IPS-18a (cell line): ENCODE results near the gene PGA5.
"Not testable (repeated sequence)": the region's sequence is repeated elsewhere in the genome, so short reads cannot be mapped to it uniquely, and the experiment has no call there.

Experiments
- H3K27ac ChIP-seq: one replicate; pipeline ENCODE4 v1.5.1; 2013; ENCODE audit warnings: low read length
- H3K27me3 ChIP-seq: one replicate; pipeline ENCODE4 v1.6.1; 2013; ENCODE audit warnings: mild to moderate bottlenecking, low read length; ENCODE audit not compliant: control insufficient read depth, insufficient read depth
- H3K36me3 ChIP-seq: one replicate; pipeline ENCODE4 v1.6.1; 2013; ENCODE audit warnings: low read depth, low read length; ENCODE audit not compliant: control insufficient read depth
- H3K4me1 ChIP-seq: one replicate; pipeline ENCODE4 v1.6.1; 2013; ENCODE audit warnings: low read depth, low read length; ENCODE audit not compliant: control insufficient read depth
- H3K4me3 ChIP-seq: one replicate; pipeline ENCODE4 v1.5.1; 2013; ENCODE audit warnings: low read length
- H3K9ac ChIP-seq: one replicate; pipeline ENCODE4 v1.6.1; 2013; ENCODE audit warnings: mild to moderate bottlenecking, low read length, moderate library complexity
- H3K9me3 ChIP-seq: one replicate; pipeline ENCODE4 v1.6.1; 2013; ENCODE audit warnings: low read depth, low read length; ENCODE audit not compliant: control insufficient read depth

PGA5 gene

GRCh38 chr11:61231585-61231984 lies 9.4 kb upstream of the PGA5 start:
- H3K4me1 ChIP-seq, H3K9me3 ChIP-seq, H3K27me3 ChIP-seq, H3K9ac ChIP-seq, H3K36me3 ChIP-seq, H3K27ac ChIP-seq, H3K4me3 ChIP-seq: not testable (repeated sequence)

- H3K9me3 ChIP-seq, H3K9ac ChIP-seq, H3K27me3 ChIP-seq, H3K4me1 ChIP-seq, H3K36me3 ChIP-seq, H3K27ac ChIP-seq, H3K4me3 ChIP-seq: not testable (repeated sequence)
Observed at GRCh38 chr11:61232548-61233145, 8.3 kb upstream of the PGA5 start.

- H3K36me3 ChIP-seq, H3K27ac ChIP-seq, H3K27me3 ChIP-seq: not testable (repeated sequence)
Observed at GRCh38 chr11:61237130-61237529, 3.8 kb upstream of the PGA5 start.

GRCh38 chr11:61240288-61240687 lies 687 bp upstream of the PGA5 start:
- H3K36me3 ChIP-seq, H3K9me3 ChIP-seq, H3K4me3 ChIP-seq, H3K4me1 ChIP-seq, H3K9ac ChIP-seq, H3K27ac ChIP-seq, H3K27me3 ChIP-seq: not testable (repeated sequence)

More at GRCh38 chr11:61237130-61237529, 3.8 kb upstream of the PGA5 start:
- not testable (repeated sequence) for H3K4me1 ChIP-seq, H3K4me3 ChIP-seq, H3K9ac ChIP-seq, H3K9me3 ChIP-seq

GRCh38 chr11:61241526-61241925 lies 551 bp downstream of the PGA5 start:
- not testable (repeated sequence) for H3K9me3 ChIP-seq, H3K27ac ChIP-seq, H3K36me3 ChIP-seq, H3K9ac ChIP-seq, H3K4me3 ChIP-seq, H3K27me3 ChIP-seq, H3K4me1 ChIP-seq

- H3K36me3 ChIP-seq, H3K27ac ChIP-seq, H3K27me3 ChIP-seq, H3K9ac ChIP-seq, H3K4me1 ChIP-seq, H3K4me3 ChIP-seq, H3K9me3 ChIP-seq: not testable (repeated sequence)
Observed at GRCh38 chr11:61245284-61245964, 4.4 kb downstream of the PGA5 start.

- not testable (repeated sequence) for H3K27ac ChIP-seq, H3K36me3 ChIP-seq, H3K9me3 ChIP-seq, H3K4me1 ChIP-seq, H3K4me3 ChIP-seq, H3K27me3 ChIP-seq, H3K9ac ChIP-seq
Observed at GRCh38 chr11:61248071-61248470, 7.1 kb downstream of the PGA5 start.

GRCh38 chr11:61249201-61249600 lies 8.2 kb downstream of the PGA5 start:
- not testable (repeated sequence) for H3K36me3 ChIP-seq, H3K4me1 ChIP-seq, H3K27me3 ChIP-seq, H3K9ac ChIP-seq, H3K4me3 ChIP-seq, H3K27ac ChIP-seq, H3K9me3 ChIP-seq

GRCh38 chr11:61250796-61251765 lies 10.1 kb downstream of the PGA5 start:
- not testable (repeated sequence) for H3K36me3 ChIP-seq, H3K4me3 ChIP-seq

GRCh38 chr11:61252332-61252731 lies 11.4 kb downstream of the PGA5 start:
- H3K27me3 ChIP-seq, H3K4me1 ChIP-seq, H3K27ac ChIP-seq, H3K4me3 ChIP-seq, H3K9me3 ChIP-seq, H3K9ac ChIP-seq, H3K36me3 ChIP-seq: not testable (repeated sequence)

More at GRCh38 chr11:61250796-61251765, 10.1 kb downstream of the PGA5 start:
- not testable (repeated sequence) for H3K9me3 ChIP-seq, H3K27ac ChIP-seq, H3K4me1 ChIP-seq, H3K9ac ChIP-seq, H3K27me3 ChIP-seq

- H3K4me3 ChIP-seq: no peak overlapping the region
- no peaks in the 10 kb centered on the region for H3K9me3 ChIP-seq
- H3K27ac ChIP-seq: no peak overlapping the region
- no peaks in the 10 kb centered on the region for H3K4me1 ChIP-seq
- H3K36me3 ChIP-seq: no peaks in the 10 kb centered on the region
- no peak overlapping the region for H3K9ac ChIP-seq
- H3K27me3 ChIP-seq: no peaks in the 10 kb centered on the region
Observed at GRCh38 chr11:61254403-61255025, 13.5 kb downstream of the PGA5 start.
